ENCODE measurements around the gene LCNL1.
A peak's percentile ranks its signal among the peaks of the same experiment; 100 is the strongest.

Gene LCNL1

GRCh38 chr9:136946228-136947027 is 36.4 kb upstream of the LCNL1 start:
- peaks cover 16% of the 10 kb centered on the region for H3K36me3 ChIP-seq
- no peaks in the 10 kb centered on the region for H3K9me3 ChIP-seq (ENCODE audit: severe bottlenecking)
- DNase-seq = no peak
- H3K27me3 ChIP-seq (ENCODE audit: insufficient read depth, low read depth, severe bottlenecking) = no peaks in the 10 kb centered on the region
- TF ChIP-seq CTCF (IDR thresholded peaks at IDR 0.05; ENCODE audit: low read depth, low read length) = no peak
- no peak overlapping the region for H3K4me3 ChIP-seq (ENCODE audit: low read depth, low read length)
- H3K27ac ChIP-seq = no peak overlapping the region

- Histone ChIP-seq H3K27me3 (ENCODE audit: insufficient read depth, low read depth, severe bottlenecking) (no peaks in the 10 kb centered on the region), H3K9me3 (ENCODE audit: severe bottlenecking) (no peaks in the 10 kb centered on the region), H3K4me3 (ENCODE audit: low read depth, low read length) (no peak overlapping the region), H3K27ac (no peak overlapping the region), H3K36me3 (peaks cover 7% of the 10 kb centered on the region)
- TF ChIP-seq CTCF (IDR thresholded peaks at IDR 0.05; ENCODE audit: low read depth, low read length) = no peak
- no peak for DNase-seq
Observed at GRCh38 chr9:136947028-136947891, 35.5 kb upstream of the LCNL1 start.

- H3K9me3 ChIP-seq (ENCODE audit: severe bottlenecking) = no peaks in the 10 kb centered on the region
- H3K36me3 ChIP-seq = no peaks in the 10 kb centered on the region
- DNase-seq = peak; percentile 83
- no peak overlapping the region for H3K4me3 ChIP-seq (ENCODE audit: low read depth, low read length)
- H3K27me3 ChIP-seq (ENCODE audit: insufficient read depth, low read depth, severe bottlenecking) = no peaks in the 10 kb centered on the region
- TF ChIP-seq CTCF (IDR thresholded peaks at IDR 0.05; ENCODE audit: low read depth, low read length) = peak; percentile 95
- no peak overlapping the region for H3K27ac ChIP-seq
Observed at GRCh38 chr9:136947955-136948510, 34.8 kb upstream of the LCNL1 start.

- no peak for DNase-seq
- H3K27me3 ChIP-seq (ENCODE audit: insufficient read depth, low read depth, severe bottlenecking) = no peaks in the 10 kb centered on the region
- H3K9me3 ChIP-seq (ENCODE audit: severe bottlenecking) = no peaks in the 10 kb centered on the region
- no peak for TF ChIP-seq CTCF (IDR thresholded peaks at IDR 0.05; ENCODE audit: low read depth, low read length)
- no peaks in the 10 kb centered on the region for H3K36me3 ChIP-seq
- peak overlapping the region; percentile 86 for H3K27ac ChIP-seq
- H3K4me3 ChIP-seq (ENCODE audit: low read depth, low read length) = peak overlapping the region; percentile 76
Observed at GRCh38 chr9:136949239-136949816, 33.5 kb upstream of the LCNL1 start.

GRCh38 chr9:136949817-136950655 is 32.8 kb upstream of the LCNL1 start:
- Histone ChIP-seq H3K27me3 (ENCODE audit: insufficient read depth, low read depth, severe bottlenecking) (no peaks in the 10 kb centered on the region), H3K27ac (peak overlapping the region; percentile 86), H3K9me3 (ENCODE audit: severe bottlenecking) (no peaks in the 10 kb centered on the region), H3K36me3 (no peaks in the 10 kb centered on the region), H3K4me3 (ENCODE audit: low read depth, low read length) (peak overlapping the region; percentile 76)
- TF ChIP-seq CTCF (IDR thresholded peaks at IDR 0.05; ENCODE audit: low read depth, low read length) = peak; percentile 52
- DNase-seq = peak; percentile 98

Measured in WERI-Rb-1 (cell line).